Astrocyte (in vitro differentiated cells and primary cell): ENCODE data around the gene SNRPD3. TPM values are rescaled to one million over a fixed set of nuclear protein-coding genes. Genes with fewer than 3 reads are reported as not detected.

Experiments
- DNase-seq: peaks from one replicate; pipeline ENCODE4 v3.0.0-alpha.2; 2010; ENCODE audit warnings: low read depth
- FAIRE-seq: peaks from 2 replicates; lab custom pipeline; 2011; peaks lifted over from hg19 to GRCh38; lab: Jason Lieb, UNC
- H2AFZ ChIP-seq: 2 replicates; pipeline ENCODE4 v1.6.0; 2012; ENCODE audit warnings: low read depth, low read length, inconsistent platforms
- H3K27ac ChIP-seq: 2 replicates; pipeline ENCODE4 v1.5.1; 2011; ENCODE audit warnings: low read depth, low read length, inconsistent platforms
- H3K27me3 ChIP-seq: 2 replicates; pipeline ENCODE4 v1.6.0; 2011; ENCODE audit warnings: low read length, inconsistent platforms; ENCODE audit not compliant: insufficient read depth
- H3K36me3 ChIP-seq: 2 replicates; pipeline ENCODE4 v1.5.1; 2011; ENCODE audit warnings: low read length, inconsistent platforms; ENCODE audit not compliant: insufficient read depth
- H3K4me1 ChIP-seq: 2 replicates; pipeline ENCODE4 v1.5.1; 2011; ENCODE audit warnings: low read length, inconsistent platforms; ENCODE audit not compliant: insufficient read depth
- H3K4me2 ChIP-seq: 2 replicates; pipeline ENCODE4 v1.6.0; 2012; ENCODE audit warnings: low read length, inconsistent platforms
- H3K4me3 ChIP-seq: 2 replicates; pipeline ENCODE4 v1.5.1; 2011; ENCODE audit warnings: low read depth, mild to moderate bottlenecking, low read length, inconsistent platforms; ENCODE audit not compliant: insufficient read depth
- H3K79me2 ChIP-seq: 2 replicates; pipeline ENCODE4 v1.6.0; 2012; ENCODE audit warnings: mild to moderate bottlenecking, low read length, inconsistent platforms; ENCODE audit not compliant: insufficient read depth
- H3K9ac ChIP-seq: 2 replicates; pipeline ENCODE4 v1.6.0; 2012; ENCODE audit warnings: mild to moderate bottlenecking, low read length, inconsistent platforms
- H3K9me3 ChIP-seq: 2 replicates; pipeline ENCODE4 v1.5.1; 2012; ENCODE audit warnings: low read depth, mild to moderate bottlenecking, low read length, inconsistent platforms; ENCODE audit not compliant: insufficient read depth
- H4K20me1 ChIP-seq: 2 replicates; pipeline ENCODE4 v1.6.0; 2012; ENCODE audit warnings: low read length, inconsistent platforms; ENCODE audit not compliant: insufficient read depth
- H3K27ac Mint-ChIP-seq: one replicate; pipeline ENCODE4 v1.8.0; 2021; ENCODE audit warnings: mild to moderate bottlenecking, mixed read lengths; ENCODE audit not compliant: unreplicated experiment
- H3K27me3 Mint-ChIP-seq: one replicate; pipeline ENCODE4 v1.8.0; 2021; ENCODE audit warnings: low read depth, mixed read lengths; ENCODE audit not compliant: unreplicated experiment
- H3K36me3 Mint-ChIP-seq: one replicate; pipeline ENCODE4 v1.8.0; 2021; ENCODE audit warnings: low read depth, mixed read lengths; ENCODE audit not compliant: unreplicated experiment
- H3K4me1 Mint-ChIP-seq: one replicate; pipeline ENCODE4 v1.8.0; 2021; ENCODE audit warnings: low read depth, mixed read lengths; ENCODE audit not compliant: unreplicated experiment
- H3K4me3 Mint-ChIP-seq: one replicate; pipeline ENCODE4 v1.8.0; 2021; ENCODE audit warnings: mild to moderate bottlenecking, moderate library complexity, mixed read lengths; ENCODE audit not compliant: unreplicated experiment
- H3K9me3 Mint-ChIP-seq: one replicate; pipeline ENCODE4 v1.8.0; 2021; ENCODE audit warnings: mild to moderate bottlenecking, mixed read lengths; ENCODE audit not compliant: unreplicated experiment
- CTCF ChIP-seq: IDR thresholded peaks from 2 replicates; pipeline ENCODE4 v1.5.1; 2011; ENCODE audit warnings: low read depth, mild to moderate bottlenecking, inconsistent platforms, low read length, moderate library complexity; ENCODE audit not compliant: insufficient read depth
- EZH2 ChIP-seq: IDR thresholded peaks from 2 replicates; pipeline ENCODE4 v1.6.1; 2012; ENCODE audit warnings: mild to moderate bottlenecking, low read length, inconsistent platforms; ENCODE audit not compliant: insufficient read depth
- total RNA-seq: library from RNA; stranded (reverse); gene quantifications from 2 replicates; pipeline ENCODE4 v1.2.1, GENCODE V29; 2021

Gene SNRPD3
- total RNA-seq, 1 donor from 2014 or later = 97.3 TPM

DNA sequence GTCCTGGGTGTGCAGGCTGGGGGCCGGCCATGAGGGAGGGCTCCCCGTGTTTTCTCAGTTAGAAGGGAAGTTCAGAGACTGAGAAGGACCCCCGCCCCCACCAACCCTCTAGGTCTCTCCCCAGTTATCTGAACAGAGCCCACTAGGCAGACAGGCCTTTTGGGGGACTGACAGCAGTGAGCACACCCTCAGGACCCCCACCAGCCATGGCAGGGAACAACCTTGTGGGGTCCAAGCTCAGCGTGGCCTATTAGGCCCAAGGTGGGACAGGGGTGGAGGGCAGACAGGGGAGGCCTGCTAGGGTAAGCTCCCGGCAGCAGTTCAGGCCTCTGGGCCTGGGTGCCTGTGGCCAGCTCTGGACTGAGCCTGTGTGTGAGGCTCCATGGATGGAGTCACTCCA is 31.5 kb downstream of the SNRPD3 start:
- Histone ChIP-seq H3K27me3 (no peaks in the 10 kb centered on the region), H3K4me2 (no peak overlapping the region), H3K9ac (no peak overlapping the region), H3K4me1 (peaks cover 19% of the 10 kb centered on the region), H3K36me3 (no peaks in the 10 kb centered on the region), H2AFZ (no peak overlapping the region), H3K4me3 (no peak overlapping the region), H3K9me3 (no peaks in the 10 kb centered on the region), H3K79me2 (no peaks in the 10 kb centered on the region), H4K20me1 (no peaks in the 10 kb centered on the region), H3K27ac (no peak overlapping the region)
- Mint-ChIP-seq H3K4me3 (no peak overlapping the region), H3K9me3 (no peaks in the 10 kb centered on the region), H3K4me1 (peaks cover 9% of the 10 kb centered on the region), H3K36me3 (peaks cover under 1% of the 10 kb centered on the region), H3K27me3 (no peaks in the 10 kb centered on the region), H3K27ac (no peak overlapping the region)
- FAIRE-seq (no peak), DNase-seq (no peak)
- TF ChIP-seq CTCF = no peak
- no peak for TF ChIP-seq EZH2

DNA sequence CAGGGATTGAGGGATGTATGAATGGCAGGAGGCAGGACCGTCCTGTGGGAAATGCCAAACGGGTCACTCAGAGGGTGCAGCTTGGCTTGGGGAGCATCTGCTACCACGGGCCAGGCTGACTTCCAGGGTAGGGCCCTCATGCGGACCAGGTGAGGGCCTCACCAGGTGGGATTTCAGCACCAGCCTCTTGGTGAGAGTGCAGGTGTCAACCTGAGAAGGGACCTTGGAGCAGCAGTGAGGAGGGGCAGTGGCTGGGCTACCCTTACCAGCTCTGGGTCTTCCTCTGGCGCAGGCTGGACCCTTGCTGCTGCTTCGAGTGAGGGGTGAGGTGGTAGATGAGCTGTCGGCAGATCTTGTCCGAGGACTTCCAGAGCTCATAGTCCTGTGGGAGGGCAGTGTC is 32.1 kb downstream of the SNRPD3 start:
- TF ChIP-seq EZH2 = no peak
- TF ChIP-seq CTCF = no peak
- H3K4me2 ChIP-seq = peak overlapping the region; percentile 26
- DNase-seq (no peak), FAIRE-seq (no peak)
- H3K27ac ChIP-seq = no peak overlapping the region
- Mint-ChIP-seq H3K4me3 (no peak overlapping the region), H3K27me3 (no peaks in the 10 kb centered on the region), H3K9me3 (no peaks in the 10 kb centered on the region), H3K27ac (no peak overlapping the region), H3K36me3 (peaks cover 1% of the 10 kb centered on the region), H3K4me1 (peaks cover 10% of the 10 kb centered on the region)
- no peak overlapping the region for H2AFZ ChIP-seq
- H3K79me2 ChIP-seq = no peaks in the 10 kb centered on the region
- no peaks in the 10 kb centered on the region for H4K20me1 ChIP-seq
- H3K4me1 ChIP-seq = peaks cover 21% of the 10 kb centered on the region
- H3K9ac ChIP-seq = no peak overlapping the region
- H3K9me3 ChIP-seq = no peaks in the 10 kb centered on the region
- no peaks in the 10 kb centered on the region for H3K27me3 ChIP-seq
- H3K4me3 ChIP-seq = no peak overlapping the region
- no peaks in the 10 kb centered on the region for H3K36me3 ChIP-seq

DNA sequence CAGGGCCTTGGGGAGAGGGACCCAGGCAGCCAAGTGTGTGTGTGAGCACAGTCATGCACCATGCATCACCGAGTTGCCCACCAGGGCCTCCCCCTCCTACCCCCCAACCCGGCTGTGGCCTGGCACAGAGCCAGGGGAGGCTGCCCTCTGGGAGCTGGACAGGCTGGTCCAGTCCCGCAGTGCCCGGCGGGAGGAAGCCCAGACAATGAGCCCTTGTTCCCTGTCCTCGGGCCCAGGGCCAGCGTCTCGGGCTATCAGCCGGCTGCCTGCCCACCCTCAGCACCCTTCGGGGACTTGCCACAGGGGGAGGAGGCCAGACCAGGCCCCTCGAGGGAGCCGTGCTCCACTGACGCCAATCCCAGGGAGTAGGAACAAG is 32.6 kb downstream of the SNRPD3 start:
- Histone ChIP-seq H3K27ac (no peak overlapping the region), H3K4me3 (no peak overlapping the region), H3K9ac (peak overlapping the region; percentile 10), H3K36me3 (no peaks in the 10 kb centered on the region), H2AFZ (peak overlapping the region; percentile 41), H4K20me1 (no peaks in the 10 kb centered on the region), H3K79me2 (no peaks in the 10 kb centered on the region), H3K4me1 (peaks cover 21% of the 10 kb centered on the region), H3K27me3 (no peaks in the 10 kb centered on the region), H3K4me2 (peak overlapping the region; percentile 26), H3K9me3 (no peaks in the 10 kb centered on the region)
- no peaks in the 10 kb centered on the region for H3K27me3 Mint-ChIP-seq
- TF ChIP-seq EZH2 = no peak
- no peak for TF ChIP-seq CTCF
- peaks cover 1% of the 10 kb centered on the region for H3K36me3 Mint-ChIP-seq
- H3K27ac Mint-ChIP-seq = no peak overlapping the region
- peaks cover 10% of the 10 kb centered on the region for H3K4me1 Mint-ChIP-seq
- H3K9me3 Mint-ChIP-seq = no peaks in the 10 kb centered on the region
- no peak for DNase-seq
- H3K4me3 Mint-ChIP-seq = no peak overlapping the region
- FAIRE-seq = no peak
